Gastrocnemius medialis (tissue), 4 donors: ENCODE results near the gene CSNK2B. TPM values are rescaled to one million over a fixed set of nuclear protein-coding genes. Genes with fewer than 3 reads are reported as not detected.

Experiments used
- ATAC-seq, 2 donors: fragments of 150-250 bp; one replicate each; pipeline ENCODE4 v1.9.1; 2016
- DNase-seq, 2 donors: peaks; one replicate each; pipeline ENCODE4 v3.0.0-alpha.2; 2019
- H3K27ac ChIP-seq, 4 donors: fragments of 200-600 bp; sonication (generic); 1 replicate in 1 of 4; 2 replicates in 3 of 4; pipeline ENCODE4 v1.5.1; 2016 to 2018; ENCODE audit warnings: mild to moderate bottlenecking in 2 of 4, moderate library complexity in 1 of 4
- H3K27me3 ChIP-seq, 3 donors: fragments of 200-600 bp; sonication (generic) in 2 of 3; 1 replicate in 1 of 3; 2 replicates in 2 of 3; pipeline versions ENCODE4 v1.5.1 to v1.6.0; 2016 to 2019; ENCODE audit warnings: mild to moderate bottlenecking in 1 of 3, moderate library complexity in 1 of 3
- H3K36me3 ChIP-seq, 2 donors: fragments of 200-600 bp; sonication (generic) in 1 of 2; one replicate each; pipeline ENCODE4 v1.5.1; 2017 to 2018
- H3K4me1 ChIP-seq, 2 donors: fragments of 200-600 bp; sonication (generic) in 1 of 2; one replicate each; pipeline ENCODE4 v1.5.1; 2016 to 2017; ENCODE audit warnings: mild to moderate bottlenecking in 2 of 2
- H3K4me3 ChIP-seq, 4 donors: fragments of 200-600 bp; sonication (generic) in 3 of 4; 1 replicate in 1 of 4; 2 replicates in 3 of 4; pipeline ENCODE4 v1.5.1; 2016 to 2019; ENCODE audit warnings: mild to moderate bottlenecking in 2 of 4
- H3K9me3 ChIP-seq, 3 donors: fragments of 200-600 bp; sonication (generic) in 2 of 3; 1 replicate in 1 of 3; 2 replicates in 2 of 3; pipeline ENCODE4 v1.5.1; 2016 to 2019
- POLR2A ChIP-seq, 2 donors: fragments of 450-650 bp; IDR thresholded peaks; one replicate each; pipeline ENCODE4 v1.6.1; 2017; ENCODE audit warnings: antibody characterized with exemption in 2 of 2, mild to moderate bottlenecking in 2 of 2, moderate library complexity in 2 of 2
- in situ Hi-C, 4 donors: fragments of 200-750 bp; cut with MboI; loops; one replicate each; pipeline versions ENCODE4 v1.15.0 to v1.8.0; 2017; ENCODE audit warnings: low sequenced_read_pairs in 4 of 4
- intact Hi-C: fragments of 100-400 bp; cut with DNase I; formaldehyde crosslinking; loops from one replicate; pipeline ENCODE4 v1.15.1; 2023; ENCODE audit warnings: low total_unique reads
- total RNA-seq, 4 donors: library from RNA; depleted of rRNA; stranded (reverse); fragments of >200 nt; gene quantifications; one replicate each; pipeline versions ENCODE4 v1.1.0 to v1.2.3, GENCODE V29; 2016
- TF ChIP-seq, protein P1 (sequence below), 5 experiments: fragments of 450-650 bp in 3 of 5; fragments of 200-600 bp in 2 of 5; sonication (generic) in 2 of 5; IDR thresholded peaks in 4 of 5; conservative IDR thresholded peaks in 1 of 5; 1 replicate in 4 of 5; 2 replicates in 1 of 5; pipeline ENCODE4 v1.5.1; 2016 to 2019; ENCODE audit warnings: antibody characterized with exemption in 5 of 5, mild to moderate bottlenecking in 3 of 5, moderate library complexity in 3 of 5

CSNK2B gene
- total RNA-seq, 4 donors from 2014 or later = 185 to 251 (median 226) TPM

DNA sequence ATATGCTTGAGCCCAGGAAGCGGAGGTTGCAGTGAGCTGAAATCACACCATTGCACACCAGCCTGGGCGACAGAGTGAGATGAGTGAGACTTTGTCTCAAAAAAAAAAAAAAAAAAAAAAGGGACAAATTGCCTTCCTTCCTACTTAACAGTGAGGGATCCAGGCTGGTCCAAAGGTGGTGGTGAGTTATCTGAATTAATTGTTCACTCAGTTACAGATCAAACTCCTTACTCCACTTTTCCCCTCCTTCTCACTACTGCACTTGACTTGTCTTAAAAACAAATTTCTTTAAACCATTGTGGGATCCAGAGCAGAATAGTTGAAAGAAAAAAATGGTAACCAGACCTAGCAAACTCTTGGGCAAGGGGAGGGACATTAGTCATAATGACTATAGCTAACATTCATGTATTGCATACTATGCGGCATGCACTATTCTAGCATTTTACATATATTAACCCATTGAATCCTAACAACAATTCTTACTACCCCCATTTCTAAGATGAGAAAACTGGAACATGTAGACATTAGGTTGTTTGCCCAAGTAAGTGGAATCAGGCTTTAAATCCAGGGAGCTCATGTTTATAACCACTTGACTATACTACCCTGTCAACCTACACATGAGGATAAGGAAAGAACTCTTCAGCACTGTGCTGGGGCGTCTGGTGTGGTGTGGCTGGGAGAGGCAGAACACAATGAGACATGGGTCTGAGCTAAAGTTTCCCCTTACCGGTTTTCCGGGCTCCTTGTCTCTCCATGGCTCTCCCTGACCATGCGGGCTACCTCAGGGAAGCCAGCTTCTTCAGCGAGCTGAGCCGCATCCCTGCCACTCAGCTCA, 2.5 kb upstream of the CSNK2B start:
- TF ChIP-seq POLR2A (IDR thresholded peaks at IDR 0.05) = no peak
- TF ChIP-seq, protein P1, sequence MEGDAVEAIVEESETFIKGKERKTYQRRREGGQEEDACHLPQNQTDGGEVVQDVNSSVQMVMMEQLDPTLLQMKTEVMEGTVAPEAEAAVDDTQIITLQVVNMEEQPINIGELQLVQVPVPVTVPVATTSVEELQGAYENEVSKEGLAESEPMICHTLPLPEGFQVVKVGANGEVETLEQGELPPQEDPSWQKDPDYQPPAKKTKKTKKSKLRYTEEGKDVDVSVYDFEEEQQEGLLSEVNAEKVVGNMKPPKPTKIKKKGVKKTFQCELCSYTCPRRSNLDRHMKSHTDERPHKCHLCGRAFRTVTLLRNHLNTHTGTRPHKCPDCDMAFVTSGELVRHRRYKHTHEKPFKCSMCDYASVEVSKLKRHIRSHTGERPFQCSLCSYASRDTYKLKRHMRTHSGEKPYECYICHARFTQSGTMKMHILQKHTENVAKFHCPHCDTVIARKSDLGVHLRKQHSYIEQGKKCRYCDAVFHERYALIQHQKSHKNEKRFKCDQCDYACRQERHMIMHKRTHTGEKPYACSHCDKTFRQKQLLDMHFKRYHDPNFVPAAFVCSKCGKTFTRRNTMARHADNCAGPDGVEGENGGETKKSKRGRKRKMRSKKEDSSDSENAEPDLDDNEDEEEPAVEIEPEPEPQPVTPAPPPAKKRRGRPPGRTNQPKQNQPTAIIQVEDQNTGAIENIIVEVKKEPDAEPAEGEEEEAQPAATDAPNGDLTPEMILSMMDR (IDR thresholded peaks at IDR 0.05 in 4 of 5, conservative IDR thresholded peaks at IDR 0.05 in 1 of 5) = no peak
- H3K27ac ChIP-seq = peak overlapping the region; percentile 93 to 100 (median 97)
- peaks cover 0 to 31% of the 10 kb centered on the region in 2 donors for H3K36me3 ChIP-seq
- H3K4me1 ChIP-seq = peaks cover 41 to 53% of the 10 kb centered on the region in 2 donors
- DNase-seq (no peak), ATAC-seq (no peak)
- no peaks in the 10 kb centered on the region for H3K9me3 ChIP-seq
- in situ Hi-C loops = loop anchor here in 2 of 4 donors (25.0 kb wide), 2 partner anchors 299 to 524 kb away; partner anchors contain the start of genes AGER (in 2 of the 2), AGPAT1 (in 2 of the 2), GPSM3 (in 2 of the 2) and PBX2 (in 2 of the 2)
- intact Hi-C loops = loop anchor here (5.0 kb wide), 1 partner anchor 1309 kb away; no protein-coding TSS in a partner anchor
- H3K4me3 ChIP-seq = peak overlapping the region; percentile 83 to 98 (median 94)
- no peaks in the 10 kb centered on the region for H3K27me3 ChIP-seq

DNA sequence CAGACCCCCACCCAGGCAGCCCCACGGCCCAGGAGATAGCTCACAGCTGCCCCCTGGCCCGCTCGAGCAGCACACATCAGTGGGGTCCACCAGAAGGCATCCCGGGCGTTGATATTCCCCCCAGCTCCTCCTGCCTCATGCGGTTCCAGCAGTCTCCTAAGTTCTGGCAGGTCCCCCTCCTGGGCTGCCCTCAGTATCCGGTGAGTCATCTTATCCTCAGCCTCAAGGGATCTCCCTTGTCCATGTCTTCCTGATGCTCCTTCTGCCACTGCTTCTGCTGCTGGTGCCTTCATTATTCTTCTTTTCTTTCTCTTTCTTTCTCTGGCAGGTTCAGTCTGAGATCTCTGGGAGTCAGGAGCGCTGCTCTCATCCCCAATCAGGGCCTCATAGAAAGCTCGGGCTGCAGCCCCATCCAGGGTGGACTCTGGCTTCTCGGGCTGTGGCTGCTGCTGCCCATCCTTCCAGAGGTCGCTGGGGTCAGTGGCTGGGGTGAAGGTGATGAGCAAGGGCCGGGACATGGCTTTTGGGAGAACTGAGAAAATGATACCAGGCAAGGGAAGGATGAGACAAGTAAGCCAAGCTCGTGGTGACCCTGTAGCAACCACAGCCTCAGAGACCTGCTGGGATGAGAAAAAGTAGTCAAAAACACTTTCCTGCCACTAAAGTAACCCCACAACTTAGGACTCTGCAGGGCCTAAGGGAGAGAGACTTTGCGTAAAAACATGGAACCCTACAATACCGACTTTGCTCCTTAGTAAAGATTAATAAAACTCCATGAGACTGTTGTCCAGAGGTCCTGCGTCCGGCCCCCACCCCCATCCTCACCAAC, 1.7 kb upstream of the CSNK2B start:
- H3K36me3 ChIP-seq = peaks cover 3 to 40% of the 10 kb centered on the region in 2 donors
- in situ Hi-C loops = loop anchor here in 2 of 4 donors (25.0 kb wide), 2 partner anchors 298 to 523 kb away; partner anchors contain the start of genes AGER (in 2 of the 2), AGPAT1 (in 2 of the 2), GPSM3 (in 2 of the 2) and PBX2 (in 2 of the 2)
- peak overlapping the region; percentile 83 to 98 (median 94) for H3K4me3 ChIP-seq
- H3K27ac ChIP-seq = peak overlapping the region; percentile 93 to 100 (median 97)
- DNase-seq = peak; percentile 47 to 67
- intact Hi-C loops = loop anchor here (5.0 kb wide), 1 partner anchor 1308 kb away; no protein-coding TSS in a partner anchor
- no peaks in the 10 kb centered on the region for H3K27me3 ChIP-seq
- no peak for TF ChIP-seq POLR2A (IDR thresholded peaks at IDR 0.05)
- TF ChIP-seq, protein P1 (IDR thresholded peaks at IDR 0.05 in 4 of 5, conservative IDR thresholded peaks at IDR 0.05 in 1 of 5) = no peak
- no peaks in the 10 kb centered on the region for H3K9me3 ChIP-seq
- peaks cover 34 to 45% of the 10 kb centered on the region in 2 donors for H3K4me1 ChIP-seq
- ATAC-seq = no peak

DNA sequence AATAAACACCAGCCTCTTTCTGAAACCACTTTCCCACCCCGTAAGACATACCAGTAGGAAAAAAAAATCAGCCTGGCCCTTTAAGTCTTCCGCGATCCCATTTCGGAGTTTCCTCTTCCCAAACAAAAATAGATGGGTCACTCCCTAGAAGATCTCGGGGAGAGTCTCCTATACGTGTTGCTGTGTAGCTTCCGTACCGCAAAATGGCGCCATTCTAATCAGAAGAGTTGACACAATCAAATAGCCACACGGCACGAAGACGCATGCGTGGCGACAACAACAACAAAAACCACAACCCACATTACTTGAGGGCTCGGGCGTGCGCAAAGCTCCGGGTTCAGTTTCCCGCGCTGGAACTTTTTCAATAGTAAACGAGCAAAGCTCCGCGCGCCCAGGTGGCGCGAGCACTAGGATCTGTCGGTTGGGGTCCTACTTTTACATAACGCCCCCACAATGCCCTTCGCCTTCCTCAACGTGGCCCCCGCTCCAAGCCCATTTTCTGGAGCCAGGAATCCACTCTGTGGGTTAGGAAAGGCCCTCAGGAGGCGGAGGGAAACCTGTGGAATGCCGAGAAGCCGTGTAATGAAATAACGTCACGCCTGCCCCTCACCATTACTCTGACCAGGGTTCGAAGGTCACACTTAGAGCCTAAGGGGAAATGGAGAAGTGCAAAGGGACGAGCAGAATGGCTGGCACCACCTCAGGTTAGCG, 935 bp upstream of the CSNK2B start, which contains the start of gene GPANK1:
Gene GPANK1 (minus strand): TSS at position 208 of the 711 bp plus-strand sequence. CDS start 519 bp downstream, outside the sequence.
- in situ Hi-C loops = loop anchor here in 2 of 4 donors (25.0 kb wide), 2 partner anchors 297 to 522 kb away; partner anchors contain the start of genes AGER (in 2 of the 2), AGPAT1 (in 2 of the 2), GPSM3 (in 2 of the 2) and PBX2 (in 2 of the 2)
- H3K36me3 ChIP-seq = peaks cover 4 to 47% of the 10 kb centered on the region in 2 donors
- DNase-seq (peak; percentile 93), ATAC-seq (peak; percentile 72 to 82)
- peaks cover 27 to 37% of the 10 kb centered on the region in 2 donors for H3K4me1 ChIP-seq
- H3K27ac ChIP-seq = peak within 1 kb of the TSS; percentile 93 to 100 (median 97)
- no peaks in the 10 kb centered on the region for H3K27me3 ChIP-seq
- no peaks in the 10 kb centered on the region for H3K9me3 ChIP-seq
- TF ChIP-seq, protein P1 (IDR thresholded peaks at IDR 0.05 in 4 of 5, conservative IDR thresholded peaks at IDR 0.05 in 1 of 5) = no peak
- TF ChIP-seq POLR2A (IDR thresholded peaks at IDR 0.05) = peak; percentile 40 to 79
- peak within 1 kb of the TSS; percentile 83 to 98 (median 94) for H3K4me3 ChIP-seq
- intact Hi-C loops = loop anchor here (1.0 to 5.0 kb wide), 6 partner anchors 13 to 1307 kb away; partner anchors contain the start of genes ABHD16A, AGPAT1, BAG6 and PRRC2A
